ENCODE results near the gene NECTIN1. TPM values are rescaled to one million over a fixed set of nuclear protein-coding genes. Genes with fewer than 3 reads are reported as not detected.
A peak's percentile ranks its signal among the peaks of the same experiment; 100 is the strongest.

NECTIN1 gene
- total and polyA plus RNA-seq, 5 donors: 5.2 to 14.5 (median 8.1) TPM

DNA sequence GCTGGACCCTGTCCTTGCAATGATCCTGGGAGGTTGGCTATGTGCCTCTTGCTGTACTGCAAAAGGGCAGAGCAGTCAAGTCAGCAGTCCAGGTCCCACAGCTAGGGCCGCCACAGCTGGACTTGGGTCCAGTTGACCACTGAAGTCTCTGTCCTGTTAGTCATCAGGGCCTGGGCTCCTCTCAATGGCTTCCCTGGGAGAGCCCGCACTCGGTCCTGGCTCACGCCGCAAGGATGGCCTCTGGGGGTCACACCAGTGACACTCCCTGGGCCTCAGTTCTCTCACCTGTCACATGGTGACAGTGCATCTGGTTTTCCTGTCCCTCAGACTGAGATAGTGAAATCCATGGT, 85.1 kb downstream of the NECTIN1 start:
- intact Hi-C loops (cut with DNase I): no loop called here
- no peaks in the 10 kb centered on the region for H3K4me1 ChIP-seq (ENCODE audit: control insufficient read depth, insufficient read depth, low read length)
- H3K9me3 ChIP-seq (ENCODE audit: control insufficient read depth, low read length): no peaks in the 10 kb centered on the region
- WGBS: 89% methylated on average over 5 of the region's 5 CpGs
- ATAC-seq: no peak
- H3K27ac ChIP-seq (ENCODE audit: low read length): no peak overlapping the region
- DNase-seq: no peak
- no peak overlapping the region for H3K4me3 ChIP-seq (ENCODE audit: low read length)
- no peaks in the 10 kb centered on the region for H3K27me3 ChIP-seq (ENCODE audit: control insufficient read depth, insufficient read depth)

GRCh38 chr11:119643212-119643875, 85.7 kb downstream of the NECTIN1 start:
- Histone ChIP-seq H3K9me3 (ENCODE audit: control insufficient read depth, low read length) (no peaks in the 10 kb centered on the region), H3K27me3 (ENCODE audit: control insufficient read depth, insufficient read depth) (no peaks in the 10 kb centered on the region), H3K4me3 (ENCODE audit: low read length) (no peak overlapping the region), H3K4me1 (ENCODE audit: control insufficient read depth, insufficient read depth, low read length) (no peaks in the 10 kb centered on the region), H3K27ac (ENCODE audit: low read length) (no peak overlapping the region)
- DNase-seq (no peak), ATAC-seq (no peak)
- WGBS: 70% methylated on average over 10 of the region's 10 CpGs
- intact Hi-C loops (cut with DNase I): no loop called here

DNA sequence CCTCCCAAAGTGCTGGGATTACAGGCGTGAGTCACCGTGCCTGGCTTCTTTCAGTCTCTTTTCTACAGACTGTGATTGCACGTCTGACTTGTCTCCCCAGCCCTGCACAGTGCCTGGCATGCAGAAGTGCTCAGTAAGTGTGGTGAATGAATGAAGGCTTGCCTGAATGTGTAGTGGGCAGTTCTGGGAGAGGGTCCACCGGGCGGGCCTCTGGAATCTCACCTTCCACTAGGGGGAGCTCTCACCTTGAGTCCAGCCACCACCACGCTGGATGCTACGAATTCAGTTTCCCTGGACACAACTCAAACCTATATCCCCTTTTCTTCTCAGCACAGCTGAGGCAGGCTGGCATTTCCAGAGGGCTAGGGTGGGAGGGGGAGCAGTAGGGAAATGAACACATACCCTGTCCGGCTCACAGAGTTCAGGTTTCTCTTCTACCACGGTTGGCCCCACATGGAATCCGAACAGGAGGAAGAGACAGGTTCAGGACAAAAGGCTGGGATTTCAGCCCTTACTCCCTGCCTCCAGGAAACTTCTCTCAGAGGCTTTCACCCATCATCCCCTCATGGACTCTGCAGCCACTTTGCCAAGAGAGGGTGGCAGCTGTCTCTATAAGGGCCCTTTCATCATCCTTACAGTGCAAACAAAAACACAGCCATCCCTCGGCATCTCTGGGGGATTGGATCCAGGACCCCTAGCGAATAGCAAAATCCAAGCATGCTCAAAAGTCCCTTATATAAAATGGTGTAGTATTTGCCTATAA, 86.8 kb downstream of the NECTIN1 start:
- Histone ChIP-seq H3K4me1 (ENCODE audit: control insufficient read depth, insufficient read depth, low read length) (no peaks in the 10 kb centered on the region), H3K9me3 (ENCODE audit: control insufficient read depth, low read length) (no peaks in the 10 kb centered on the region), H3K27me3 (ENCODE audit: control insufficient read depth, insufficient read depth) (no peaks in the 10 kb centered on the region), H3K4me3 (ENCODE audit: low read length) (no peak overlapping the region), H3K27ac (ENCODE audit: low read length) (no peak overlapping the region)
- intact Hi-C loops (cut with DNase I): no loop called here
- WGBS: 65% methylated on average over 12 of the region's 12 CpGs
- DNase-seq: no peak
- no peak for ATAC-seq

DNA sequence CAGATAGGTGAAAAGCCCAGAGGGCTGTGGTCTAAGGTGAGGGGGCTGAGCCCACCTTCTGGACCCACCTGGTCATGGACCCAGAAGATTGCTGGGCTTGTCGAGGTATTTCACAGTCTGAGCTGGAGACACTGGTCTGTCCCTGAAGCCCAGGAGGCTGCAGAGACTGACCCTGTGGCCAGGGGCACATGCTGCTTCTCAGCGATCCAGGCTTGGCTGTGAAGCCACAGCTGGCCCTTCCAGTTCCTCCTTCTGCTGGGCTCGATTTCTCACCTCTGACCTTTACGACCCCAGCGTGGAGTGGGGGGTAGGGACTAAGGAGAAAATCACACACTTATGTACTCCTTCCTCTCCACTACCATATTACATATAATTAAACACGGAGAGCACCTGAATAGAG, 88.5 kb downstream of the NECTIN1 start:
- no peaks in the 10 kb centered on the region for H3K4me1 ChIP-seq (ENCODE audit: control insufficient read depth, insufficient read depth, low read length)
- 48% methylated on average over 6 of the region's 6 CpGs for WGBS
- ATAC-seq: no peak
- DNase-seq: no peak
- no peak overlapping the region for H3K27ac ChIP-seq (ENCODE audit: low read length)
- no peaks in the 10 kb centered on the region for H3K27me3 ChIP-seq (ENCODE audit: control insufficient read depth, insufficient read depth)
- intact Hi-C loops (cut with DNase I): no loop called here
- H3K9me3 ChIP-seq (ENCODE audit: control insufficient read depth, low read length): no peaks in the 10 kb centered on the region
- H3K4me3 ChIP-seq (ENCODE audit: low read length): no peak overlapping the region

DNA sequence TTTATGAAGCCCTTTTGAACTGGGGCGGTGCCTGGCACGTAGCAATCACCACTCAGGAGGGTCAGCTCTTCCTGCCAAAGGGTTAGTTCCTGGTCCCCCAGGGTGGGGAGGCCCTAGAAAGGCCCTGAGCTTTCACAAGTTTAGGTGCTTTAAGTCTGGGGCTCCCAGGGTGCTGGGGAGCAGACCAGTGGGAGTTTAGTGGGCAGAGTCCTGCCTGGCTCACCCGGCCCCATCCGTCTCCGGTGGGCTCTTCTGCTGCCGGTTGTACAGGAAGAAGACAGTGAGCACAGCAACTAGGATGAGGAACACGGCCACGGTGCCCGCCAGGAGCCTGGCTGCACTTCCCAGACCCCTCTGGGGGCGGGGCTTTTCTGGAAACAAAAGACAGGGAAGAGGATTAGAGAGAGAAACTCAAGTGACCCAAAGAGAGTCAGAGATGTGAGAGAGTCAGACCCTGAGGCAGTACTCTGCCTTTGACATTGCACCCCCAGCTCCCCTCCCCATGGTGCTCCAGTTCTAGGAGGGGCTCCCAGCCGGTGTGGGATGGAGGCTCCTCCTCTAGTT, 89.3 kb downstream of the NECTIN1 start:
- Histone ChIP-seq H3K4me1 (ENCODE audit: control insufficient read depth, insufficient read depth, low read length) (no peaks in the 10 kb centered on the region), H3K27ac (ENCODE audit: low read length) (no peak overlapping the region), H3K27me3 (ENCODE audit: control insufficient read depth, insufficient read depth) (no peaks in the 10 kb centered on the region), H3K4me3 (ENCODE audit: low read length) (no peak overlapping the region), H3K9me3 (ENCODE audit: control insufficient read depth, low read length) (no peaks in the 10 kb centered on the region)
- no peak for ATAC-seq
- intact Hi-C loops (cut with DNase I): no loop called here
- 54% methylated on average over 11 of the region's 11 CpGs for WGBS
- no peak for DNase-seq

- Histone ChIP-seq H3K4me3 (ENCODE audit: low read length) (no peak overlapping the region), H3K9me3 (ENCODE audit: control insufficient read depth, low read length) (no peaks in the 10 kb centered on the region), H3K4me1 (ENCODE audit: control insufficient read depth, insufficient read depth, low read length) (no peaks in the 10 kb centered on the region), H3K27ac (ENCODE audit: low read length) (no peak overlapping the region), H3K27me3 (ENCODE audit: control insufficient read depth, insufficient read depth) (no peaks in the 10 kb centered on the region)
- ATAC-seq: no peak
- DNase-seq: no peak
- 79% methylated on average over 11 of the region's 11 CpGs for WGBS
- intact Hi-C loops (cut with DNase I): no loop called here
Observed at GRCh38 chr11:119638851-119639250, 90.1 kb downstream of the NECTIN1 start.

- intact Hi-C loops (cut with DNase I): no loop called here
- H3K27ac ChIP-seq (ENCODE audit: low read length): no peak overlapping the region
- ATAC-seq (no peak), DNase-seq (peak in 1 of 3 donors; percentile 38)
- no peaks in the 10 kb centered on the region for H3K4me1 ChIP-seq (ENCODE audit: control insufficient read depth, insufficient read depth, low read length)
- H3K27me3 ChIP-seq (ENCODE audit: control insufficient read depth, insufficient read depth): no peaks in the 10 kb centered on the region
- no peak overlapping the region for H3K4me3 ChIP-seq (ENCODE audit: low read length)
- H3K9me3 ChIP-seq (ENCODE audit: control insufficient read depth, low read length): no peaks in the 10 kb centered on the region
- 78% methylated on average over 4 of the region's 4 CpGs for WGBS
Observed at GRCh38 chr11:119637481-119637880, 91.5 kb downstream of the NECTIN1 start.

DNA sequence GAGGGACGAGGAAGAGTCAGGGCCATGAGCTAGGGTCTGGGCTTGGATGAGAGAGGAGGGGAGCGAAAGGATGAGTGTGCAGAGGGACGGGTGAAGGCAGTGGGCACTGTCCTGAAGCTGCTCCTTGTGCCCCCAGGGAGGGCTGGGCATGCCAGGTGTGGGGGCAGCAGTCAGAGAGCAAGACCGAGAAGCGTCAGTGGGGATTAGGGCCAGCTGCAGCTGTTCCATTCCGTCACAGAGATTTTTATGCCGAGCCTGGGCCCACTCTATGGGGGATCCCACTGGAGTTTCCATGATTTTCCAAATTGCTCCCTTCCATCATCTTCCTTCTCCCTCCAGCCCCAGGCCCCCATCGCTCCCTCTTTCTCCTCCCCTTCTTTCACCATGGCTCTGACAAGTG, 93.2 kb downstream of the NECTIN1 start:
- no peaks in the 10 kb centered on the region for H3K9me3 ChIP-seq (ENCODE audit: control insufficient read depth, low read length)
- H3K4me3 ChIP-seq (ENCODE audit: low read length): no peak overlapping the region
- ATAC-seq: no peak
- WGBS: 91% methylated on average over 8 of the region's 8 CpGs
- intact Hi-C loops (cut with DNase I): no loop called here
- H3K27me3 ChIP-seq (ENCODE audit: control insufficient read depth, insufficient read depth): no peaks in the 10 kb centered on the region
- H3K27ac ChIP-seq (ENCODE audit: low read length): no peak overlapping the region
- no peaks in the 10 kb centered on the region for H3K4me1 ChIP-seq (ENCODE audit: control insufficient read depth, insufficient read depth, low read length)
- peak in 1 of 3 donors; percentile 20 for DNase-seq

GRCh38 chr11:119635041-119635740, 93.8 kb downstream of the NECTIN1 start:
- WGBS: 81% methylated on average over 21 of the region's 21 CpGs
- DNase-seq: peak in 1 of 3 donors; percentile 10
- intact Hi-C loops (cut with DNase I): no loop called here

GRCh38 chr11:119634301-119634700, 94.7 kb downstream of the NECTIN1 start:
- WGBS: 86% methylated on average over 15 of the region's 15 CpGs
- H3K27ac ChIP-seq (ENCODE audit: low read length): no peak overlapping the region
- DNase-seq: peak in 1 of 3 donors; percentile 19
- ATAC-seq: no peak
- H3K27me3 ChIP-seq (ENCODE audit: control insufficient read depth, insufficient read depth): no peaks in the 10 kb centered on the region
- no peaks in the 10 kb centered on the region for H3K4me1 ChIP-seq (ENCODE audit: control insufficient read depth, insufficient read depth, low read length)
- intact Hi-C loops (cut with DNase I): no loop called here
- no peaks in the 10 kb centered on the region for H3K9me3 ChIP-seq (ENCODE audit: control insufficient read depth, low read length)
- H3K4me3 ChIP-seq (ENCODE audit: low read length): no peak overlapping the region

More at GRCh38 chr11:119635041-119635740, 93.8 kb downstream of the NECTIN1 start:
- Histone ChIP-seq H3K27me3 (ENCODE audit: control insufficient read depth, insufficient read depth) (no peaks in the 10 kb centered on the region), H3K4me1 (ENCODE audit: control insufficient read depth, insufficient read depth, low read length) (no peaks in the 10 kb centered on the region), H3K27ac (ENCODE audit: low read length) (no peak overlapping the region), H3K9me3 (ENCODE audit: control insufficient read depth, low read length) (no peaks in the 10 kb centered on the region), H3K4me3 (ENCODE audit: low read length) (no peak overlapping the region)
- no peak for ATAC-seq
